HG02678 (cell line): ENCODE results near the gene KRT14.
"Not testable (repeated sequence)": the region's sequence is repeated elsewhere in the genome, so short reads cannot be mapped to it uniquely, and the experiment has no call there.

Experiments used
- ATAC-seq: cut with Tn5 transposase; IDR thresholded peaks from one replicate; pipeline ENCODE4 v1.9.1; 2021; ENCODE audit warnings: mild to moderate bottlenecking, moderate library complexity; ENCODE audit not compliant: unreplicated experiment

Gene KRT14

DNA sequence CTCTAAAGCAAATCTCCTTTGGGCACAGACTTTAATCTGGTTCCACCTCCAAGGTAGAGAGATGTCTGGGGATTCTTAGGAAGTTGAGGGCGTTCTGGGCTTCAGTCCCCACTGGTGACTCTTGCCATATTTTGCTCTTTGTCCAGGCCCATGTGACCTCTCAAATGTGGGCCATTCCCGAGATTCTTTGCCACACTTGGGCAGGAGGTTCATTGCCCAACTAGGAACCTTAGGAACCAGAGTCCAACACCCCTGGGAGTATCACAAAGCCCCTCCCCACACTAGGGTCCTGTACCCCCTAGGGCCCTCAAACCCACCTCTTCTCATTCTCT, 6.5 kb downstream of the KRT14 start:
- ATAC-seq = no peak

DNA sequence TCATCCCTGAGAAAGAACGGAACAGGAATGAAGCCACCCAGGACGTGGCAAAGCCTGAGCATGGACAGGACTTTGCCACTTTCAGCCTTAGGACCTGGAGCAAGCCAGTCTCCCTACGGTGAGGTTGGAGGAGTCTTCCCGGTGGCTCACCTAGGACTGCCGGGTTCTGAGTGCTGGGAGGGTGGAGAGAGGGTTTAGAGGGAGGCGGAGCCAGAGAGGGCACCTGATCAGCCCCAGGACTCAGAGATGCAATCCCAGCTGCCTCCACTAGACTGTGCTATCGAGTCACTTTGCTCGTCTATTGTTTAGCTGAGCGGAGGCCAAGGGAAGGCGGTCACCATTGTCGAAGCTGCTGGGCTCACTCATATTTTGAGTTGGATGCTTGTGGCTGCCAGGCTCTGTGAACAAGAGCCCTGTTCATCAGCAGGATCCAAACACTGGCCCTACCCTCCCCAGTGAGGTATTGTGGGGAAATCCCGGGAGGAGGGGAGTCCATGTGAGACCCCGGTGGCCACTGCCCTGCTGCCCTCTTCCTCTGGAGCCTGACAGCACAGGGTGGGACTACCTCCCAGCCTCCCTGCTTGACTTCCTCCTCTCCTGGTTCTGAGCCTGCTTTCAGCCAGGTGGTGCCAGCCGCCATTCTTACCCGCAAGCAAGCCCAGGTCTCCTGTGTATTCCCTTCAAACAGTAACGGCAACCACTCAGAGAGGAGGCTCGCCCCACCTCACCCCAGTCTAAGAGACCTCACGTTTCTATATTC, 7.0 kb downstream of the KRT14 start:
- no peak for ATAC-seq

DNA sequence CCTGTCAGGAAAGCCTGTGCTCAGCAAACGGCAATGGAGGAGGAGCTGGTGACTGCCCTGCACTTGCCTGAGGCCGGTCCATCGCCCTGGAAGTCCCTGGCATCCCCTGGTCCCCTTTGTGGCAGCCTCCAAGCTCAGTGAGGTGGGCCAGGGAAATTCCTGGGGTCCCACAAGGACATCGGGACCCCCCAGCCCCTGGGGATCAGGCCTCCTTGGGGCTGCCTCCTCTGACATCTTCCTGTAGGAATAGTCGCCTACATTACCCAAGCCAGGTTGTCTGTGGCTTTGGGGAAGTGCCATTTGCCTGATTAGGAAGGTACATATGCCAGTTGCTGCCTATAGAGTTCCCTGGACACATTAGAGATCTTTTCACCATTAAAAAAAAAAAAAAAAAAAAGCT, 7.7 kb downstream of the KRT14 start:
- no peak for ATAC-seq

DNA sequence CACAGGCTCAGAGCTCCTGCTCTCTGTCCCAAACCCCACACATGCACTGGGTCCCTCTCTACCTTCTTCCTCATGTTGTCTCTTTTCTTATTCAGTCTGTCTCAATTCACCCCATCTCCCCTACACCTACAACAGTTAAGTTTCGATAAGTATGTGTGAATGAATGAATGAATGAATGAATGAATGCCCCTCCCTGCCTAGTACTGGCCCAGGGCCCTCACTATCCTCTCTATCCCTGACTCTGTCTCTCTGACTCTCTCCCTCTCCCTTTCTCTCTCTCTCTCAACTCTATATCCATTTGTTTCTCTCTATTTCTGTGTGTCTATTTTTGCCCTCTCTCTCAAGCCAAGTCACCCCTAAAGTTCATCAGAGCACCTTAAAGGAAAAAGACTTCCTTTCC, 8.2 kb downstream of the KRT14 start:
- no peak for ATAC-seq

DNA sequence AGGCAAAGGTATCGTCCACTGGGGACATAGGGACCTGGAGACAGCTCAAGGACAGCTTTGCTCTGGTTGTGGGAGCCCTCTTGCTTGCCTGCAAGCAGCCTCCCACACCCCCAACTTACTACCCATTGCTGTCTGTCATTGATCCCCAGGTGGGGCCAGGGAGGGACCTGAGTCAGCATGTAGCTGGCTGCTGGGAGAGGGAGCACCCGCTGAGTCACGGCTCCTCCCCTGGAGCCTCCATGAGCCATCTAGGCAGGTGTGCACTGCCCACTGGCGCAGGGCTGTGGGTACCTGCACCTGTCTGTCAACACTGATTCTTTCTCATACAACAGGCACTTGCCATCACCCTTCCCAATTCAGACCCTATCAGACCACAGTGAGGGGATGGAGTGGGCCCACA, 10.0 kb downstream of the KRT14 start:
- ATAC-seq = not testable (repeated sequence)

DNA sequence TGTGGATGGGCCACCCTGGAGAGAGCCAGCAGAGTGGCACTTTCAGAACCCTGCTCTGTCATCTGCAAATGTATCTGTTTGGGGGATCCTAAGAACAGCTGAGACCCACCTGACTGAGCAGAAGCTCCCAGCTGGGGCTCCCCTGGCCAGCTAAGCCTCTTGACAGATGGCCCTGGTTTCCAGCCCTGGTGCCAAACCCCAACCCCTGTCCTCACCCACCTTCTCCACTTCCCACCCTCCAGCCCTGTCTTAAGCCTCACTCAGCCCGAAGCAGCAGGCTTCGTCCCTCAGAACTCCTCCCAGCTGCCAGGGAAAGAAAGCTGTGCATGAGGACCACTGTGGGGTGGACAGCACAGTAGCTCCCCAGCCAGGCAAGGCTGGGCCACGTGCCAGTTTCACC, 11.4 kb downstream of the KRT14 start:
- no peak for ATAC-seq

DNA sequence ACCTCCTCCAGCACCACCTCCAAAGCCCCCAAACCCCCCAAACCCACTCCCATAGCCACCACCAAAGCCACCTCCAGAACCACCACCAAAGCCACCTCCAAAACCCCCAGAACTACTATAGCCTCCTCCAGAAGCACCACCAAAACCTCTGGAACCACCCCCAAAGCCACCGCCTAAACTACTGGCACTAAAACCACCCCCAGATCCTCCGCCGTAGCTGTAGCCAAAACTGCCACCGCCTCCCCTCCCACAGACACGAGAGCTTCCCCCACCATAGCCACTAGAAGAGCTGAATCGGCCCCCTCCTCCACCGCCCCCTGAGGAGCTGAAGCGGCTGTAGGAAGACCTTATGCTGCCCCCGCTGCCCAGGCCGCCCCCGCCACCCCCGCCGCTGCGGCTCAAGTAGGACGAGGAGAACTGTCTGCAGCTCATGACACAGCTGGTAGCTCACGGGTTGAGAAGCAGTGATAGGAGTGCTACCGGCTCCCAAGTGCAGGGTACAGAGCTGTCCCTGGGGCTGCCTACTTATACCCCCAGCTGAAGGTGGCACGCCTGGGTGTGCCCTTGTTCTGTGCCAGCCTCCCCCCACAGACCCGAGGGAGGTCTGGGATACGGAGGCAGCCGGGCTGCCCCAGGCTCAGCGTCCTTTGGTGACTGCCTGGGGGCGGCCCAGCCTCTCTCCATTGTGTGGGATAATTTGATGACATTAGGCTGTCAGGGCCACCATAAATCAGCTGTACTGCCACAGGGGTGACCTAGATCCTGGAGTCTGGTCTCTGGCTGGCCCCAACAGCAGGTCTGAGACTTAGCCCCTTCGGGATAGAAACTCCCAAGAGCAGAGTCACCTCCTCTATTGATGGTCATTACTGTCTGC, 14.9 kb downstream of the KRT14 start, which contains the start of gene KRT9:
KRT9 (minus strand) TSS at position 499 of the 874 bp plus-strand sequence; CDS start at position 432, 67 bp downstream.
- no peak for ATAC-seq

DNA sequence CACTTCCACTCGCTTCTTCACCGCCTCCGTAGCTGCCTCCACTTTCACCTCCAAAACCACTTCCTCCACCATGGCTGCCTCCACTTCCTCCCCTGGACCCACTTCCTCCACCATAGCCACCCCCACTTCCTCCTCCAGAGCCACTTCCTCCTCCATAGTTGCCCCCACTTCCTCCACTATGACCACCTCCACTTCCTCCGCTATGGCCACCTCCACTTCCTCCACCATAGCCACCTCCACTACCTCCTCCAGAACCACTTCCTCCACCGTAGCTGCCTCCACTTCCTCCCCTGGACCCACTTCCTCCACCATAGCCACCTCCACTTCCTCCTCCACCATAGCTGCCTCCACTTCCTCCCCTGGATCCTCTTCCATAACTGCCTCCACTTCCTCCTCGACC, 19.4 kb downstream of the KRT14 start:
- no peak for ATAC-seq

DNA sequence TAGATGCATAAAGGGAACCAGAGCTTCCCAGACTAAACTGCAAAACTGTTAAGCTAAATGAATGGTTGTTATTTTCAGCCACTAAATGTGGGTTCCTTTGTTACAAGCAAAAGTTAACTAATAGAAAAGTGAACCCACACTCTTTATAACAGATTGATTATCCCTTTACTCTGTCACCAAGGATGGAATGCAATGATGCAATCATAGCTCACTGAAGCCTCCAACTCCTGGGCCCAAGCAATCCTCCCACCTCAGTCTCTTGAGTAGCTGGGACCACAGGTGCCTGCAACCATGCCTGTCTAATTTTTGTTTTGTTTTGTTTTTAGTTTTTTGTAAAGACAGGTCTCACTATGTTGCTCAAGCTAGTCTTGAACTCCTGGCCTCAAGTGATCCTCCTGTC, 21.4 kb downstream of the KRT14 start:
- ATAC-seq = no peak

DNA sequence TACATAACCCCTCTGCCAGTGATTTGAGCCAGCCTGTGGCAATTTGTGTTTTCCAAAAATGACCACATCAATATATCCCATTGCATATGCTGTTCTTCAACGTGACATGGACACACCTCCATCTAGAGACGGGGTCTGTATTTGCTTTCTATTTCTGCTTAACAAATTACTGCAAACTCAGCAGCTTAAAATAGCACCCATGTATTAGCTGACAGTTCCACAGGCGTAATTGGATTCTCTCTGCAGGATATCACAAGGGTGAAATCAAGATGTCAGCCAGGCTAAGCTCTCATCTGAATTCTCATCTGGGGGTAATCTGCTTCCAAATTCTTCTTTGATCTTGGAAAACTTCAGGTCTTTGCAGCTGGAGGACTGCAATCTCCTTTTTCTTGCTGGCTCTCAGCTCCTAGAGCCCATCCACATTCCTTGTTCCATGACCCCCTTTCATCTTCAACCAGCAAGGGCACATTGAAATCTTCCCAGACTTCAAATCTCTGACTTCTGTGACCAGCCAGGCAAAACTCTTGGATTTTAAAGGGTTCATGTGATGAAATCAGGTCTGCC, 23.0 kb downstream of the KRT14 start:
- ATAC-seq = no peak

DNA sequence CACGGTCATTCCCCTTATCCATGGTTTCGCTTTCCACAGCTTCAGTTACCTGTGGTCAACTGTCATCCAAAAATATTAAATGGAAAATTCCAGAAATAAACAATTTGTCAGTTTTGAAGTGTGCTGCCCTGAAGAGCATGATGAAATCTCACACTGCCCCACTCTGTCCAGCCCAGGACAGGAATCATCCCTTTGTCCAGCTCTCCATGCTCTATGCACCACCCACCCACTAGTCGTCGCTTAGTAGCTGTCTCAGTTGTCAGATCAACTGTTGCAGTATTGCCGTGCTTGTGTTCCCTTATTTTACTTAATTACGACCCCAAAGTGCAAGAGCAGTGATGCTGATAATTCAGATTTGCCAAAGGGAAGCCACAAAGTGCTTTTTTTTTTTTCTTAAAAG, 25.1 kb downstream of the KRT14 start:
- no peak for ATAC-seq

DNA sequence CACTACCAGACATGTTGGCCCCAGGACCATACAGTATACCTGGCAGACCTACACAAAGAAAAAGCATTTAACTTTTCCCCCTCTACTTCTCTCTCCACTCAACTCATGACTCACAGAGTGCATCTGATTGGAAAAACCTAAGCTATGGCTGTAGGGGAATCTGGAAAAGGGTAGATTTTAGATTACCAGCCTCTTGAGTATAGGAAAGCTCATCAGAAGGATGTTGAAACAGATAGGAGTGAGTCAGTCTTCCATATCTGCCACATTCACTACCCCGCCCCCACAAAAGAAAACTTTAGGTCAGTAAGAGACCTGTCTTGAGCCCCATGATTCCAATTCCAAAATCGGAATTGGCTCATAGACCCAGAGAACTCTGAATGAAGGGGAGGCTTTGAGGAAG, 27.1 kb downstream of the KRT14 start:
- ATAC-seq = no peak

DNA sequence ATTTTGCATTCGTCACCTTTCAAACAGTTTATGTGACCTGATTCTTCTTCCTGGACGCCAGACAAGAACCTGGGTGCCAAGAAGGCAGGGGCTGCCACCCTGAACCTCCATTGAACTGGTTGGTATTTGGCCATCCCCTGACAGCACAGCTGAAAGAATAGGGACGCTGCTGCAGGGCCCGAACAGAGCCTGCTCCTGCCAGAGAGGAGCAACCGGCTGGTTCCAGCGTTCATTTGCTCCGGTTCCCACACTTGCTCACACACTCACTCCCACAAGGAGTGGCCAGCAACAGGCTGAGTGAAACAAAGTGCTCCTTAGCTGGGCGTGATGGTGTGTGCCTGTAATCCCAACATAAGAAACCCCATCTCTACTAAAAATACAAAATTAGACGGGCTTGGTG, 29.8 kb downstream of the KRT14 start:
- no peak for ATAC-seq

DNA sequence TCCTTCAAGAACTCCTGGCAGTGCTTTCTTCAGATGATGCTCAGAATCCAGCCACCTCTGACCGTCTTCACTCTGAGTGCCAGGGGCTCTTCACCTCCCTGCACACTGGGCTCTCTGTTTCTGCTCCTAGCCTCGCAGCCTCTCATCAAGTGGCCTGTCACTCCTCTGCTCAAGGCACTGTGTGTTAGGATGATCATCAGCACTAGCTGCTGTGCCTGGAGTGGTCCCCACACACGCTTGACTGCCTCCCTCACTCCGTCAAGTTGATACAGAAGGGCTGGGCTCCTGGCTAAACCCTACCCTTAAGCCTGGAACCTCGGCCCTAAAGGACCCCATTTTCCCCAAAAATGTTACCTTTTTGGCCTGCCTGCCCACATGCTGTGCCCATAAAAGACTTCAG, 30.4 kb downstream of the KRT14 start:
- no peak for ATAC-seq

DNA sequence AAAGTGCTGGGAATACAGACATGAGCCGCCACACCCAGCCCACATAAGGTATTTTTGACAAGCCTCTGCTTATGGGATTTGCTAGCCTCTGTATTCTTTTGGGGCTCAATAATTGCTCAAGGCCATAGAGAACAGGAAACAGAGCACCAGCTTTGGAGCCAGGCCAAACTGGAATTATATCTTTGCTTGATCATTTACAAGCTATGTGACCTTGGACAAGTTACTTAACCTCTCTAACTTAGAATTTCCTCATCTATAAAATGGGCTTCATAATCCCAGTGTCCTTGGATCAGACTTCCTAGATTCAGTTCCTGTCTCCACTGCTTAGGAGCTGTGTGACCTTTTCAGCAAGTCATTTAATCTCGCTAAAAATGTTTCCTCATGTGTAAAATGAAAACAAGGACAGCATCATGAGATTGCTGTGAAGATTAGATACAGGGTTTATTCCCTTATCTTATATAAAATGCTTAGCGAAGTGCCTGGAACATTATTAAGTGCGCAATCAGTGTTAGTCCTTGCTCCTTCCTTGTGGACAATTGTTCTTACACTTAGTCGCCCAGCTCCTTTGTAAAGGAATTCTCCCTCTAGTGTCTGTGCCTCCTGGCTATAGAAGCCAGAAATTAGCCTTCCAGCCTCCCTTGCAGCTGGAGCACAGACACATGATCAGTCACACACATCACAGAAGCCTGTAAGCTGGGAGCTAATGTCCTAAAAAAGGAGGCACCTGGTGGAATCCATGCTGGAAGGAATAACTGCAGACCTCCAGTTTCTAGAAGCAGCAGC, 31.4 kb downstream of the KRT14 start:
- no peak for ATAC-seq

DNA sequence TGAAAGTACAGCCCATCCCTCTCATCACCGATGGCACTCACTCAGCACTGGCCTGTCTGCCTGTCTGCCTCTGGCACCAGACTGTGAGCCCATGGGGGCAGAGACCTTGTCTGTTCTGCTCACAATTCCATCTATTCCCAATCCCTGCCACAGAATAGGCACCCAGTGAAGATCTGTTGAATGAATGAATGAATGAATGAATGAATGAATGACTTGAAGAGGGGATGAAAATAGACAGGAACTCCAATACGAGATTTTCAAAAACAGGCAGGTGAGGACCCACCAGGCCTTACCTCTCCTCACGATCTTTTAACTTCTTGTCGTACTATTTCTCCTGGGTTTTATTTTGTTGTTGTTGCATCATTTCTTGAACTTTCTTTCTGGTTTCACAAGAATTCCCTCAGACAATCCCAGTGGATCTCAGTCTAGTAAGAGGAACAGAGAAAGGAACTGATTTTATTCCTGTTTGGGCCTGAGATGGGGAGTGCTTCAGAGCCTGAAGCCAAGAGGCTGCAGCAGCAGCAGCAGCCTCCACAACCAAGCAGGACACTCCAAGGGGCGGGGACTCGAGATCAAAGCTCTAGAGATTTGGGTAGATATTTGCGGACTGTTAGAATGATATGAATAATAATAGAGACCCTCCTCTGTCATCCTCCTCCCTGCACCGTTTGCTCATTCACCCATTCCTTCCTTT, 32.6 kb downstream of the KRT14 start:
- no peak for ATAC-seq

DNA sequence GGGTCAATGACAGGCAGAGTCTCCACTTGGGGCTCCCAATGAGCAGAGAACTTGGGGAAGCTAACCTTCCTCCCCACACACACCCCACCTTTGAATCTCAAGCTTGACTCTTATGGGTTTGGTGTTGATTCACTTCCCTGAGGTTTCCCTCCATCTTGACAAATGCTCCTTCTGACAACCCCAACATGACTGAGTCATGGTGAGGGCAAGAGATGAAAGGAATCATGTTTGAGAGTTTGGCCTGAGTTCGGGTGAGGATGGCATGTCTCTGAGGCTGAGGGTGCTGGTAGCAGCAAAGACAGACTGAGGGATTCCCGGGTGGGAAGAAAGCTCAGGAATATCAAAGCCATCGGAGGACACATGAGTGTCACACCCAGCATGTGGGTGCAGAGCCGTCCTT, 33.5 kb downstream of the KRT14 start:
- ATAC-seq = no peak

DNA sequence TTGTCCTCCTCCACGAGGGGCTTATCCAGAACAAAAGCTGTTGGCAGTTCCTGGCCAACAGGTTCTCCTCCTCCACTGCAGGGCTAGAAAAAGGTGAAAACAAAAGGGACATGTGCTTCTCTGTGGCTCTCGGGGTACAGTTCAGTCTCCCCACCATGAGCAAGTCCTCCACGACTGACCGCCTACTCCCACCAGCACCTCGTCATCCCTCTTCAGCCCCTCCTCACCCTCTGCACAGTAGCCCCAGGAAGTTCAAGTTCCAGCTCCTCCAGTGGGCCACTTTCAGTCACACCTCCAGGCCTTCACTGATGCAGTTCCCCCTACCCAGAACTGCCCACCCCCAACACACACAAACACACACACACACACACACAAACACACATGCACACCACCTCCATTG, 34.2 kb downstream of the KRT14 start:
- ATAC-seq = no peak

DNA sequence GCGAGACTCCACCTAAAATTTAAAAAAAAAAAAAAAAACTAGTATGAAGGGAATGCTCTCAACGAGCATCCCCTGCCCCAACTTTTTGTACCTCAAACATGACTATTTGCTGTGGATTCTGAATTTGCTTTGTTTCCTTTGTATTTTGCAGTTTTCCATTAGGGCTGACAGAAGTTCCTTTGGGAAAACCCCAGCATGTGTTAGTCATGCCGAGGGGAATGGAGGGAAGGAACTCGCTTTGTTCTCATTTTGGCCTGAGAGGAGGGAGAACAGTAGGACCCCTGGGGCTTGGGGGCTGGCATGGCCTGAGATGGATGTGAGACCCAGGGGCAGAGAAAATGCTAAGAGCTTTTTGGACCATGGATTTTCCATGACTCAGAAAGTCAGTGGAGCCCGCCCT, 35.3 kb downstream of the KRT14 start:
- no peak for ATAC-seq

DNA sequence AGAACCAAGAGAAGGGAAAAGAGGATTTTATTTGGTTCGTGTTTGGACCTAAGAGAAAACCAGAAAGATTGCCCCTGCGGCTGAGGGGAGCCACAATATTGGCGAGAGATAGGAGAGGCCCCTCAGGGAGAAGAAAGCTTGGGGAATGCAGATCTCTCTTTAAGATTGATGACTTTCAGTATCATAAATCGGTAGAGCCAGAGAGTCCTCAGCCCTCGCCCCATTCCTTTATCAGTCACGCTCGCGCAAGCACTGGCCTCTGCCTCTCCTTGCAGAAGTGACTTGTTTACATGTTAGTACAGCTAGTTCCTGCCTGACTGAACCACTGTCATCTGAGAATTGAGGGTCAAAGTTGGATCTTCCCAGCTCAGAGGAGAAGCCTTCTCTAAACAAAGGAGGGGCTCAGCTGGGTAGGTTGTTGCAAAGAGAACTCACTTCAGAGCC, 37.1 kb downstream of the KRT14 start:
- no peak for ATAC-seq
